Activated T-helper 9 cell treated with anti-CD3 and anti-CD28 coated beads, Interleukin-2, amount 50 U/mL, for 16 hours (primary cell): ENCODE data around the gene DLAT.
A peak's percentile ranks its signal among the peaks of the same experiment; 100 is the strongest.
"Not testable (repeated sequence)": the region's sequence is repeated elsewhere in the genome, so short reads cannot be mapped to it uniquely, and the experiment has no call there.

Source experiments
- DNase-seq: peaks from one replicate; pipeline ENCODE4 v3.0.0-alpha.2; 2020; ENCODE audit warnings: low read depth

DLAT gene

GRCh38 chr11:112050721-112051120 is 25.5 kb downstream of the DLAT start:
- no peak for DNase-seq

- DNase-seq: no peak
Measured at GRCh38 chr11:112051768-112052167, 26.6 kb downstream of the DLAT start.

GRCh38 chr11:112057170-112057569 is 32.0 kb downstream of the DLAT start:
- no peak for DNase-seq

- no peak for DNase-seq
Measured at GRCh38 chr11:112058103-112058502, 32.9 kb downstream of the DLAT start.

- no peak for DNase-seq
Measured at GRCh38 chr11:112062923-112063322, 37.7 kb downstream of the DLAT start.

- peak; percentile 65 for DNase-seq
Measured at GRCh38 chr11:112073941-112074811, 49.0 kb downstream of the DLAT start, which contains the start of the genes NKAPD1 and PIH1D2. TSS of gene NKAPD1 (plus strand) at chr11:112074299. CDS start at chr11:112075575, 1,276 bp downstream. TSS of gene PIH1D2 (minus strand) at chr11:112074017. CDS start at chr11:112073174, 843 bp downstream.

GRCh38 chr11:112082729-112083128 is 57.5 kb downstream of the DLAT start:
- DNase-seq: no peak

GRCh38 chr11:112085822-112086421 is 60.7 kb downstream of the DLAT start:
- peak; percentile 9 for DNase-seq

- DNase-seq: peak; percentile 91
Measured at GRCh38 chr11:112086422-112087191, 61.4 kb downstream of the DLAT start, which contains the start of the genes SDHD and TIMM8B. TSS of gene SDHD (plus strand) at chr11:112086873. CDS start at chr11:112086908, 35 bp downstream. TSS of gene TIMM8B (minus strand) at chr11:112086756. CDS start at chr11:112086723, 33 bp downstream.

- DNase-seq: no peak
Measured at GRCh38 chr11:112087212-112087611, 62.0 kb downstream of the DLAT start.

GRCh38 chr11:112095302-112095701 is 70.1 kb downstream of the DLAT start:
- DNase-seq: not testable (repeated sequence)

GRCh38 chr11:112096194-112096593 is 71.0 kb downstream of the DLAT start:
- no peak for DNase-seq

GRCh38 chr11:112097734-112098528 is 72.7 kb downstream of the DLAT start:
- no peak for DNase-seq

GRCh38 chr11:112100462-112100861 is 75.3 kb downstream of the DLAT start:
- no peak for DNase-seq

GRCh38 chr11:112103446-112103845 is 78.2 kb downstream of the DLAT start:
- no peak for DNase-seq

- DNase-seq: no peak
Measured at GRCh38 chr11:112106070-112106469, 80.9 kb downstream of the DLAT start.
